22Rv1 (cell line): ENCODE results near the gene ARHGAP42.
"Not testable (repeated sequence)": the region's sequence is repeated elsewhere in the genome, so short reads cannot be mapped to it uniquely, and the experiment has no call there.

ENCODE experiments used
- H3K27ac ChIP-seq: fragments of 450-650 bp; 2 replicates; pipeline ENCODE4 v1.5.1; 2017
- CTCF ChIP-seq: fragments of 450-650 bp; IDR thresholded peaks from 2 replicates; pipeline ENCODE4 v1.5.1; 2017; ENCODE audit warnings: mild to moderate bottlenecking
- ZFX ChIP-seq: fragments of 450-650 bp; IDR thresholded peaks from 2 replicates; pipeline ENCODE4 v1.6.1; 2017; ENCODE audit warnings: antibody characterized with exemption, borderline replicate concordance

The ARHGAP42 gene

DNA sequence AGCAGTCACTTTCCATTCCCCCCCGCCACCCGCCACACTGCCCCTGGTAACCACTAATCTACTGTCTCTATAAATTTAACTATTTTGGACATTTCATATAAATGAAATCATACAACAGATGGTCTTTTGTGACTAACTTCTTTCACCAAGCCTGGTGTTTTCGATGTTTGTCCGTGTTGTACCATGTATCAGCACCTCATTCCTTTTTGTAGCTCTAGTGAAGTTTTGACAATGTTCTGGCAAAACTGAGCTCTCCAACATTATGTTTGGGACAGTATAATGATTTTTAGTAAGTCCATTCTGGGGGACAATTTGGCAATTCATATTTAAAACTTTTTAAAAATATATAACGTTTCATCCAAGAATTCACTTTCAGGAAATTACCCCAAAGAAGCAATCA lies 45.6 kb upstream of the ARHGAP42 start:
- H3K27ac ChIP-seq = no peak overlapping the region
- TF ChIP-seq CTCF = no peak
- TF ChIP-seq ZFX = no peak

- TF ChIP-seq CTCF (no peak), ZFX (no peak)
- H3K27ac ChIP-seq = no peak overlapping the region
These were observed 40.5 kb upstream of the ARHGAP42 start for GRCh38 chr11:100646545-100646944.

- H3K27ac ChIP-seq = no peak overlapping the region
- TF ChIP-seq ZFX = no peak
- no peak for TF ChIP-seq CTCF
These were observed 39.2 kb upstream of the ARHGAP42 start for GRCh38 chr11:100647861-100648260.

DNA sequence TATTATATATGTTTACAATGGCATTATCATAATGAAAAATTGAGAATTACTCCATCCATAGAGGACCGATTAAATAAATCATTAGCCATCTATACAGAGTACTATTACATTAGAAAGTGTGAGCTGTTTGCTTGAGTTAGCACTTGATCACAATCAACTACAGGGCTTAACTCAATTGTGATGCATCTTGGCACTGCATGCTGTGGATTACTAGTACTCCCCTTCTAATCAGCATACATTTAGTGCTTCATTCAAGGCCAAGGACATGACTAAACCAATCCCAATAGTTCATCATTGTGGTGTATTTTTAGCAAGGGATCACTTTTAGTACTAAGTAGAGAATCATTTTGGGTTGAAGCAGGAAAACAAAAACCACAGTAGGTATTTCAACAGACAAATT lies 23.5 kb upstream of the ARHGAP42 start:
- TF ChIP-seq CTCF (no peak), ZFX (no peak)
- no peak overlapping the region for H3K27ac ChIP-seq

- TF ChIP-seq ZFX (no peak), CTCF (no peak)
- no peak overlapping the region for H3K27ac ChIP-seq
These were observed 23.1 kb upstream of the ARHGAP42 start for GRCh38 chr11:100663996-100664395.

- not testable (repeated sequence) for H3K27ac ChIP-seq
These were observed 20.3 kb upstream of the ARHGAP42 start for GRCh38 chr11:100666816-100667215.

DNA sequence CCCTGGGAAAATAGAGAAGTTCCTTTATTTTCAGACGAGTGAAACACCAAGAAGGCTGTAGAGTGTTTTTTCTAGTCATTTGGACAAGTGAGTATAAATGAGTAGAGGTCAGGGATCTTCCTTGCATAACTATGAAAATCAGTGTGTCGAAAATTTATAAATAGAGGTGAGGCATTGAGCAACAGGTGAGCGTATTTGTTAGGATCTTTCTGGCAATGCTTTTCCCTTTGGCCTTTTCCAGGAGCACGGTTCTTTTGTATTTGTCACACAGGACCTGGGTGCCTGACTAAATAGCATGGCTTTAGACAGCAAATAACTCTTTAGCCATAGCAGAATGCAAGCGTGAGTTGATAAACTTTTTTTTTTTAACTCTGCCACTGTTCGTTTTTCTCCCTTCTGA lies 19.6 kb upstream of the ARHGAP42 start:
- no peak for TF ChIP-seq ZFX
- TF ChIP-seq CTCF = no peak
- H3K27ac ChIP-seq = no peak overlapping the region

GRCh38 chr11:100670140-100670539 lies 16.9 kb upstream of the ARHGAP42 start:
- H3K27ac ChIP-seq = no peak overlapping the region
- TF ChIP-seq ZFX = no peak
- TF ChIP-seq CTCF = no peak
